NCI-H1694 treated with DMSO at 0.1 percent for 48 hours (cell line): ENCODE results near the gene CDH4.

ENCODE experiments used
- DNase-seq: peaks from one replicate; lab custom pipeline; 2025; lab: John Stamatoyannopoulos, UW

Gene CDH4

GRCh38 chr20:61753987-61754956 is 502.2 kb downstream of the CDH4 start:
- no peak for DNase-seq

- DNase-seq = no peak
These were observed 503.1 kb downstream of the CDH4 start for GRCh38 chr20:61754976-61755778.

- no peak for DNase-seq
These were observed 504.1 kb downstream of the CDH4 start for GRCh38 chr20:61755971-61756845.

- DNase-seq = no peak
These were observed 505.1 kb downstream of the CDH4 start for GRCh38 chr20:61756966-61757677.

GRCh38 chr20:61757678-61758563 is 505.9 kb downstream of the CDH4 start:
- DNase-seq = no peak

- no peak for DNase-seq
These were observed 506.6 kb downstream of the CDH4 start for GRCh38 chr20:61758564-61759200.

GRCh38 chr20:61759286-61760065 is 507.4 kb downstream of the CDH4 start:
- DNase-seq = no peak

- DNase-seq = no peak
These were observed 508.3 kb downstream of the CDH4 start for GRCh38 chr20:61760321-61760720.

- no peak for DNase-seq
These were observed 508.7 kb downstream of the CDH4 start for GRCh38 chr20:61760731-61761130.

- DNase-seq = no peak
These were observed 509.5 kb downstream of the CDH4 start for GRCh38 chr20:61761453-61762166.

- DNase-seq = no peak
These were observed 510.2 kb downstream of the CDH4 start for GRCh38 chr20:61762167-61762710.

- DNase-seq = no peak
These were observed 511.1 kb downstream of the CDH4 start for GRCh38 chr20:61762886-61763739.

- DNase-seq = no peak
These were observed 511.8 kb downstream of the CDH4 start for GRCh38 chr20:61763740-61764400.

GRCh38 chr20:61764471-61765025 is 512.5 kb downstream of the CDH4 start:
- no peak for DNase-seq

- no peak for DNase-seq
These were observed 513.2 kb downstream of the CDH4 start for GRCh38 chr20:61765081-61765870.
